Thyroid gland (tissue), 4 donors: ENCODE results near the gene CCDC106. TPM values are rescaled to one million over a fixed set of nuclear protein-coding genes. Genes with fewer than 3 reads are reported as not detected.

Experiments used
- DNase-seq, 2 donors: peaks; one replicate each; pipeline ENCODE4 v3.0.0-alpha.2; 2019
- H3K27ac ChIP-seq, 3 donors: fragments of 200-600 bp; sonication (generic); 1 replicate in 2 of 3; 2 replicates in 1 of 3; pipeline ENCODE4 v1.5.1; 2016 to 2019; ENCODE audit warnings: mild to moderate bottlenecking in 1 of 3, moderate library complexity in 1 of 3
- H3K27me3 ChIP-seq: fragments of 200-600 bp; sonication (generic); one replicate; pipeline ENCODE4 v1.5.1; 2019
- H3K36me3 ChIP-seq, 2 donors: fragments of 200-600 bp; sonication (generic); one replicate each; pipeline ENCODE4 v1.5.1; 2016 to 2019
- H3K4me1 ChIP-seq, 2 donors: fragments of 200-600 bp; sonication (generic); one replicate each; pipeline ENCODE4 v1.5.1; 2017 to 2019
- H3K4me3 ChIP-seq, 3 donors: fragments of 200-600 bp; sonication (generic); replicated peaks in 1 of 3; 1 replicate in 2 of 3; 2 replicates in 1 of 3; pipeline ENCODE4 v1.5.1; 2016; ENCODE audit warnings: mild to moderate bottlenecking in 1 of 3
- H3K9me3 ChIP-seq: fragments of 200-600 bp; sonication (generic); one replicate; pipeline ENCODE4 v1.5.1; 2017
- CTCF ChIP-seq, 6 experiments: fragments of 200-600 bp in 3 of 6; fragments of 450-650 bp in 3 of 6; sonication (generic) in 3 of 6; IDR thresholded peaks; one replicate each; pipeline ENCODE4 v1.5.1; 2016 to 2019; ENCODE audit warnings: antibody characterized with exemption in 6 of 6, mild to moderate bottlenecking in 2 of 6, inconsistent platforms in 1 of 6, moderate library complexity in 1 of 6
- POLR2A ChIP-seq, 2 donors: fragments of 450-650 bp; IDR thresholded peaks; one replicate each; pipeline ENCODE4 v1.6.1; 2017; ENCODE audit warnings: antibody characterized with exemption in 2 of 2, mild to moderate bottlenecking in 2 of 2, moderate library complexity in 1 of 2
- WGBS, 2 donors: methylation state at CpG; one replicate each; pipeline ENCODE4 v1.1.5; 2017; 5-methylcytosine and 5-hydroxymethylcytosine counted together
- intact Hi-C: fragments of 100-400 bp; cut with DNase I; formaldehyde crosslinking; loops from one replicate; pipeline ENCODE4 v1.15.1; 2023
- total RNA-seq, 4 donors: library from RNA; depleted of rRNA; stranded (reverse); fragments of >200 nt; gene quantifications; one replicate each; pipeline ENCODE4 v1.2.3, GENCODE V29; 2016

CCDC106 gene
- total RNA-seq, 4 donors from 2014 or later: 11.2 to 23.2 (median 20.7) TPM

GRCh38 chr19:55649268-55650125, 1.5 kb downstream of the CCDC106 start:
- DNase-seq: no peak
- no peaks in the 10 kb centered on the region for H3K27me3 ChIP-seq
- peaks cover 22 to 29% of the 10 kb centered on the region in 2 donors for H3K4me1 ChIP-seq
- TF ChIP-seq POLR2A (IDR thresholded peaks at IDR 0.05): no peak
- no peak overlapping the region for H3K27ac ChIP-seq
- 81 to 91% methylated on average over 14 to 17 of the region's 17 CpGs for WGBS, 2 donors
- peak overlapping the region in 1 of 3 donors; percentile 93 for H3K4me3 ChIP-seq
- no peaks in the 10 kb centered on the region for H3K9me3 ChIP-seq
- intact Hi-C loops: loop anchor here (10.0 kb wide), 1 partner anchor 265 kb away; the partner anchor contains the start of genes RPL28 and TMEM238
- H3K36me3 ChIP-seq: peaks cover 0 to 5% of the 10 kb centered on the region in 2 donors

- Histone ChIP-seq H3K36me3 (peaks cover 0 to 5% of the 10 kb centered on the region in 2 donors), H3K9me3 (no peaks in the 10 kb centered on the region), H3K4me3 (no peak overlapping the region), H3K27ac (no peak overlapping the region), H3K27me3 (no peaks in the 10 kb centered on the region), H3K4me1 (peaks cover 22 to 25% of the 10 kb centered on the region in 2 donors)
- no peak for DNase-seq
- 91 to 92% methylated on average over 4 of the region's 4 CpGs for WGBS, 2 donors
- TF ChIP-seq POLR2A (IDR thresholded peaks at IDR 0.05) (no peak), CTCF (IDR thresholded peaks at IDR 0.05) (no peak)
- intact Hi-C loops: loop anchor here (10.0 kb wide), 1 partner anchor 265 kb away; the partner anchor contains the start of genes RPL28 and TMEM238
Observed at GRCh38 chr19:55650126-55650557, 2.1 kb downstream of the CCDC106 start.

- TF ChIP-seq POLR2A (IDR thresholded peaks at IDR 0.05) (no peak), CTCF (IDR thresholded peaks at IDR 0.05) (no peak)
- no peak overlapping the region for H3K27ac ChIP-seq
- no peaks in the 10 kb centered on the region for H3K27me3 ChIP-seq
- intact Hi-C loops: loop anchor here (10.0 kb wide), 1 partner anchor 266 kb away; the partner anchor contains the start of genes RPL28 and TMEM238
- peaks cover 0 to under 1% of the 10 kb centered on the region in 2 donors for H3K36me3 ChIP-seq
- no peaks in the 10 kb centered on the region for H3K9me3 ChIP-seq
- H3K4me3 ChIP-seq: no peak overlapping the region
- no peak for DNase-seq
- WGBS, 2 donors: 88 to 95% methylated on average over 12 to 16 of the region's 17 CpGs
- H3K4me1 ChIP-seq: peaks cover 24 to 25% of the 10 kb centered on the region in 2 donors
Observed at GRCh38 chr19:55650602-55651230, 2.7 kb downstream of the CCDC106 start.

GRCh38 chr19:55651236-55651635, 3.2 kb downstream of the CCDC106 start:
- H3K4me1 ChIP-seq: peaks cover 29 to 30% of the 10 kb centered on the region in 2 donors
- H3K9me3 ChIP-seq: no peaks in the 10 kb centered on the region
- H3K36me3 ChIP-seq: no peaks in the 10 kb centered on the region
- H3K27me3 ChIP-seq: no peaks in the 10 kb centered on the region
- H3K4me3 ChIP-seq: no peak overlapping the region
- intact Hi-C loops: loop anchor here (10.0 kb wide), 1 partner anchor 266 kb away; the partner anchor contains the start of genes RPL28 and TMEM238
- H3K27ac ChIP-seq: no peak overlapping the region
- DNase-seq: no peak
- whole genome bisulfite sequencing, 2 donors: 87 to 92% methylated on average over 18 of the region's 18 CpGs
- no peak for TF ChIP-seq POLR2A (IDR thresholded peaks at IDR 0.05)
- no peak for TF ChIP-seq CTCF (IDR thresholded peaks at IDR 0.05)

GRCh38 chr19:55652311-55653128, 4.5 kb downstream of the CCDC106 start:
- intact Hi-C loops: loop anchor here (10.0 kb wide), 1 partner anchor 268 kb away; the partner anchor contains the start of genes RPL28 and TMEM238
- WGBS, 2 donors: 73 to 76% methylated on average over 55 to 62 of the region's 71 CpGs

More at GRCh38 chr19:55652311-55653128, 4.5 kb downstream of the CCDC106 start:
- Histone ChIP-seq H3K27me3 (no peaks in the 10 kb centered on the region), H3K27ac (no peak overlapping the region), H3K4me1 (peaks cover 34 to 36% of the 10 kb centered on the region in 2 donors), H3K9me3 (no peaks in the 10 kb centered on the region), H3K4me3 (no peak overlapping the region), H3K36me3 (no peaks in the 10 kb centered on the region)
- DNase-seq: peak in 1 of 2 donors; percentile 38
- no peak for TF ChIP-seq CTCF (IDR thresholded peaks at IDR 0.05)
- no peak for TF ChIP-seq POLR2A (IDR thresholded peaks at IDR 0.05)
